Stimulated activated CD4-positive, alpha-beta T cell treated with anti-CD3 and anti-CD28 coated beads, Interleukin-15, amount 100 ng/mL, for 24 hours (primary cell): ENCODE results near the gene GM2A.
"Not testable (repeated sequence)": the region's sequence is repeated elsewhere in the genome, so short reads cannot be mapped to it uniquely, and the experiment has no call there.

Experiments
- DNase-seq: peaks from one replicate; pipeline ENCODE4 v3.0.0-alpha.2; 2020

GM2A gene

GRCh38 chr5:151295791-151296477, 42.9 kb downstream of the GM2A start:
- DNase-seq: no peak

GRCh38 chr5:151296478-151296830, 43.5 kb downstream of the GM2A start:
- no peak for DNase-seq

- no peak for DNase-seq
These were observed 44.0 kb downstream of the GM2A start for GRCh38 chr5:151296974-151297373.

DNA sequence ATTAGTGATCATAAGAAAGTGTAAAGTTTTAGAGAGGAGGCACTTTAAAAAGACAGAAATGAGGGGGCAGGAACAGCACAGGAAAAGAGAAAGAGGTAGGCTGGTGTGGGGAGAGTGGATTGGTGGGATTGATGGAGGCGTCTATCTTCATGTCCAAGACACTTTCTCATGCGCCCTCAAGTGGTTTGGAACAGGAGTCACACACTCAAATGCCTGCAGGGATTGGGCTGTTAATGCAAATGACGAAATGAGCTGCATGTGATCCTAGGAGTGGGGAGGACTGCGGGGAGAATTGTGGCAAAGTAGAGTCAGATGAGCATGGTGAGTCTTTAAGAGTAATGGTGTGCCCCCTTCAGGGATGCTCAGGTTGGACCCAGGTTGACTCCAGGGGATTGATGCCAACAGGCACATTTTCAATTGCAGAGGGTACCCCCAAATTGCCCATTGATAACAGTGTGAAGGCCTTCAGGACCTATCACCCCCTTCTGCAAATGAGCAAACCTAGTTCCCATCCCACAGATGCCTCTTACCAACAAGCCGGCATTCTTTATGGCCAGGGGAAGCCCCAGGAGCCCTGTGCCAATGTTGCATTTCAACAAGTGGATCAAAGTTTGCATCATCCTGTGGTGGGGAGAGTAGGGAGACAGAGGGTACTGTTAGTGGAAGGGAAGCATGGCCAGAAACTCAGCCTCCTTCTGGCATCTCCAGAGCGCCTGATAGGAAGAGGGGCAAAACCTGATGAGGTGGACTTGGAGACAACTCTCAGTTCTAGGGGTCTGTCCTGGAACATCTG, 45.3 kb downstream of the GM2A start:
- DNase-seq: peak; percentile 16

GRCh38 chr5:151303666-151304065, 50.7 kb downstream of the GM2A start, which contains the start of gene SLC36A3:
TSS of gene SLC36A3 (minus strand) at chr5:151303766. CDS start at chr5:151303354, 412 bp downstream.
- DNase-seq: no peak

GRCh38 chr5:151309266-151309665, 56.3 kb downstream of the GM2A start:
- not testable (repeated sequence) for DNase-seq

DNA sequence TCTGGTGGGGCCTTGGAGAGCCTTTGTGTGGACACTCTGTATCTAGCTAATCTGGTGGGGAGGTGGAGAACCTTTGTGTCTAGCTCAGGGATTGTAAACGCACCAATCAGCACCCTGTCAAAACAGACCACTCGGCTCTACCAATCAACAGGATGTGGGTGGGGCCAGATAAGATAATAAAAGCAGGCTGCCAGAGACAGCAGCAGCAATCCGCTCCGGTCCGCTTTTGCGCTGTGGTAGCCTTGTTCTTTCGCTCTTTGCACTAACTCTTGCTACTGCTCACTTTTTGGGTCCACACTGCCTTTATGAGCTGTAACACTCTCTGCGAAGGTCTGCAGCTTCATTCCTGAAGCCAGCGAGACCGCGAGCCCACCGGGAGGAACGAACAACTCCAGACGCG, 56.8 kb downstream of the GM2A start:
- DNase-seq: not testable (repeated sequence)

DNA sequence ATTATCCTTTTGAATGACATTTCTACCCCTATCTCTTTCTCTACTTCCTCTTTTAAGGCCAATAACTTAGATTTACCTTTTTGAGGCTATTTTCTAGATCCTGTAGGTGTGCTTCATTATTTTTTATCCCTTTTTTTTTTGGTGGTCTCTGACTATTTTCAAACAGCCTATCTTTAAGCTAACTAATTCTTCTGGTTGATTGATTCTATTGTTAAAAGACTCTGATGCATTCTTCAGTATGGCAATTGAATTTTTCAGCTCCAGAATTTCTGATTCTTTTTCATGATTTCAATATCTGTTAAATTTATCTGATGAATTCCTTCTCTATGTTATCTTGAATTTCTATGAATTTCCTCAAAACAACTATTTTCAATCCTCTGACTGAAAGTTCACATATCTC, 57.9 kb downstream of the GM2A start:
- DNase-seq: no peak

GRCh38 chr5:151312756-151313324, 59.9 kb downstream of the GM2A start:
- no peak for DNase-seq

DNA sequence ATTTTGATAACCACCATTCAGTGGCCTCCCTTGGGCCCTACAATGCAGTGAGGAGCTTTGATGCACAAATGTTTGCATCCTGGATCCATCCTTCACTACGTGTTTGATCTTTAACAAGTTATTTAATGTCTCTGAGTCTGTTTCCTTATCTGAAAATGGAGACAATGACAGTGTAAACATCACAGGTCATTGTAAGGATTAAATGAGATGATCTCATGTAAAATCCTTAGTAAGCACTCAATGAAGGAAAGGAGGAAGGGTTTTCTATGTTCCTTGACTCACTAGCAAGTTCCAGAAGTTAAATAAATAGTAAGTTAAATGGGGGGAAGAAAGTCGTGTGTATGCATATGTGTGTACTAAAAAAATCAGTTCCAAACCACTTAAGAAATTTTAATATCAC, 60.4 kb downstream of the GM2A start:
- no peak for DNase-seq

DNA sequence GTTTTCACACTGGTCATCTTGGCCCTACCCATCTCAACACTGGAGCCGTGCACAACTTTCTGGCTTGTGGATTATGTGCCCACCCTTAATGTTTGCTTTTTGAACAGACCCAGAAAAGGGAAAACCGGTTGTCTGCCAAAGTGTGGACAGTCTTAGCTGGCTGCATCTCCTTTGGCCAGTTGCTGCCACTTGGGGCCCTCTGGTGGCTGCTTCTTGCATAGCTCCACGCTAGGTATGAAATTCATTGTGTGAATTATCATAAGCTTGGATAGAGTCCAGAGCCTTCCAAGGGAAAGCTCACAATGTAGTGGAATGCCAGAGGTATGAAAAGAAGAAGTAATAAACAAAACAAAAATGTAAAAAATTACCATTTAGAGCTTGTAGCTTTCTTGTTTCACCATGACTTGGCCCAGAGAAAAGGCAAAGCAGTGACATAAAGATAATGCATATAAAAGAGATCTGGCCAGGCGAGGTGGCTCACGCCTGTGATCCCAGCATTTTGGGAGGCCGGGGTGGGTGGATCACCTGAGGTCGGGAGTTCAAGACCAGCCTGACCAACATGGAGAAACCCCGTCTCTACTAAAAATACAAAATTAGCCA, 63.1 kb downstream of the GM2A start:
- peak; percentile 71 for DNase-seq

DNA sequence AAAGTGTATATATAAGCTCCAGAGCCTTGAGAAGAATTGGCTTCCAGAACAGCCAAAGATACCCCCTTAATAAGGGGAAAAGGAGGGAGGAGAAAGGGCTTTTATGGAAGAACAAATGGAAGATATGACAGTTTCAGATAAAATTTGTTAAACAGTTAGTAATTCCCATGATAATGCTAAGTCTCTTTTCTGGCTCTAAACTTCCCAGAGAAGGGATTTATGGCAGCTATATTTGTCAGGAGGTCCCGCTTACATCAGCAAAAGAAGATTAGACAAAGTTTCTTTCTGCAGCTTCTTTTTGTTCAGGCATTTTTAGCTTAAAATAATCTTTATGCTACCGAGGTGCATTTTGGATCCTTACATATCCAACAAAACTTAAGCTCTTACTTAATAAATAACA, 64.9 kb downstream of the GM2A start:
- DNase-seq: no peak

- no peak for DNase-seq
These were observed 66.1 kb downstream of the GM2A start for GRCh38 chr5:151318850-151319732.
